Sigmoid colon (tissue), 4 donors: ENCODE measurements around the gene RPS8.

Experiments used
- EP300 ChIP-seq, 4 donors: sonication (generic); formaldehyde crosslinking; IDR thresholded peaks; one replicate each; pipeline ENCODE4 v1.6.1; 2017; ENCODE audit warnings: antibody characterized with exemption in 4 of 4
- POLR2AphosphoS5 ChIP-seq, 4 donors: sonication (generic); formaldehyde crosslinking; IDR thresholded peaks; one replicate each; pipeline ENCODE4 v1.6.1; 2017; ENCODE audit warnings: antibody characterized with exemption in 4 of 4
- TF ChIP-seq, protein P1 (sequence below), 4 experiments: fragments of 450-650 bp in 3 of 4; fragments of 200-600 bp in 1 of 4; IDR thresholded peaks; one replicate each; pipeline ENCODE4 v1.5.1; 2016 to 2019; ENCODE audit warnings: antibody characterized with exemption in 4 of 4, mild to moderate bottlenecking in 3 of 4, moderate library complexity in 2 of 4

DNA sequence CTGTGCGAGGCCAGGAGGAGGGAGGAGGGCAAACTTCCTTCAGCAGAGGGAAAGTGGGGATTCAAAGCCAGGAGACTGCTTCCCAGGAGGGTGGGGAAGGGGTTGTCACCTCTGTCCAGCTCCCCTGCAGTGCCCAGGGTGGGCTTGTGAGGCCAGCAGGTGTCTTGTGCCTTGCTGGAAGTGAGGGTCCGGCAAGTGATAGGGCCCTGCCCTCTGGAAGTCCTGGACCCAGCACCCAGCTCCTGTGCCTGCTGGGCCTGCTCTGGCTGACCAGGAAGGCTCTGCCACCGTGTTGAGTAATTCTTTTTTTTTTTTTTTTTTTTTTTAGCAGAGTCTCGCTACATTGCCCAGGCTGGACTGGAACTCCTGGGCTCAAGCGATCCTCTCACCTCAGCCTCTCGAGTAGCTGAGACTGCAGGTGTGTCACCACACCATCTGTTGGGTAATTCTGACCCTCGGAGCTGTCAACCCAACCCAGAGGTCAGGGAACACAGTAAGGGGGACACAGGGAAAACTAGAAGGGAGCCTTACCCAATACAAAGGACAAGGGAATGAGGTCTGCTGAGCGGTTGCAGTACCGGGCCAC lies 11.6 kb downstream of the RPS8 start:
- TF ChIP-seq, protein P1, sequence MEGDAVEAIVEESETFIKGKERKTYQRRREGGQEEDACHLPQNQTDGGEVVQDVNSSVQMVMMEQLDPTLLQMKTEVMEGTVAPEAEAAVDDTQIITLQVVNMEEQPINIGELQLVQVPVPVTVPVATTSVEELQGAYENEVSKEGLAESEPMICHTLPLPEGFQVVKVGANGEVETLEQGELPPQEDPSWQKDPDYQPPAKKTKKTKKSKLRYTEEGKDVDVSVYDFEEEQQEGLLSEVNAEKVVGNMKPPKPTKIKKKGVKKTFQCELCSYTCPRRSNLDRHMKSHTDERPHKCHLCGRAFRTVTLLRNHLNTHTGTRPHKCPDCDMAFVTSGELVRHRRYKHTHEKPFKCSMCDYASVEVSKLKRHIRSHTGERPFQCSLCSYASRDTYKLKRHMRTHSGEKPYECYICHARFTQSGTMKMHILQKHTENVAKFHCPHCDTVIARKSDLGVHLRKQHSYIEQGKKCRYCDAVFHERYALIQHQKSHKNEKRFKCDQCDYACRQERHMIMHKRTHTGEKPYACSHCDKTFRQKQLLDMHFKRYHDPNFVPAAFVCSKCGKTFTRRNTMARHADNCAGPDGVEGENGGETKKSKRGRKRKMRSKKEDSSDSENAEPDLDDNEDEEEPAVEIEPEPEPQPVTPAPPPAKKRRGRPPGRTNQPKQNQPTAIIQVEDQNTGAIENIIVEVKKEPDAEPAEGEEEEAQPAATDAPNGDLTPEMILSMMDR (IDR thresholded peaks at IDR 0.05), result no peak
- TF ChIP-seq POLR2AphosphoS5 (IDR thresholded peaks at IDR 0.05) (no peak), EP300 (IDR thresholded peaks at IDR 0.05) (no peak)
